22Rv1 (cell line): Measurements from ENCODE around the gene ADAMTS2.

Experiments used
- H3K27ac ChIP-seq: fragments of 450-650 bp; 2 replicates; pipeline ENCODE4 v1.5.1; 2017
- ZFX ChIP-seq: fragments of 450-650 bp; IDR thresholded peaks from 2 replicates; pipeline ENCODE4 v1.6.1; 2017; ENCODE audit warnings: antibody characterized with exemption, borderline replicate concordance
- TF ChIP-seq, protein P1 (sequence below): fragments of 450-650 bp; IDR thresholded peaks from 2 replicates; pipeline ENCODE4 v1.5.1; 2017; ENCODE audit warnings: mild to moderate bottlenecking

Gene ADAMTS2

GRCh38 chr5:179321206-179321987 lies 23.9 kb downstream of the ADAMTS2 start:
- no peak overlapping the region for H3K27ac ChIP-seq
- TF ChIP-seq, protein P1, sequence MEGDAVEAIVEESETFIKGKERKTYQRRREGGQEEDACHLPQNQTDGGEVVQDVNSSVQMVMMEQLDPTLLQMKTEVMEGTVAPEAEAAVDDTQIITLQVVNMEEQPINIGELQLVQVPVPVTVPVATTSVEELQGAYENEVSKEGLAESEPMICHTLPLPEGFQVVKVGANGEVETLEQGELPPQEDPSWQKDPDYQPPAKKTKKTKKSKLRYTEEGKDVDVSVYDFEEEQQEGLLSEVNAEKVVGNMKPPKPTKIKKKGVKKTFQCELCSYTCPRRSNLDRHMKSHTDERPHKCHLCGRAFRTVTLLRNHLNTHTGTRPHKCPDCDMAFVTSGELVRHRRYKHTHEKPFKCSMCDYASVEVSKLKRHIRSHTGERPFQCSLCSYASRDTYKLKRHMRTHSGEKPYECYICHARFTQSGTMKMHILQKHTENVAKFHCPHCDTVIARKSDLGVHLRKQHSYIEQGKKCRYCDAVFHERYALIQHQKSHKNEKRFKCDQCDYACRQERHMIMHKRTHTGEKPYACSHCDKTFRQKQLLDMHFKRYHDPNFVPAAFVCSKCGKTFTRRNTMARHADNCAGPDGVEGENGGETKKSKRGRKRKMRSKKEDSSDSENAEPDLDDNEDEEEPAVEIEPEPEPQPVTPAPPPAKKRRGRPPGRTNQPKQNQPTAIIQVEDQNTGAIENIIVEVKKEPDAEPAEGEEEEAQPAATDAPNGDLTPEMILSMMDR: no peak
- TF ChIP-seq ZFX: no peak

GRCh38 chr5:179319741-179320281 lies 25.4 kb downstream of the ADAMTS2 start:
- TF ChIP-seq, protein P1: no peak
- no peak for TF ChIP-seq ZFX
- H3K27ac ChIP-seq: no peak overlapping the region

DNA sequence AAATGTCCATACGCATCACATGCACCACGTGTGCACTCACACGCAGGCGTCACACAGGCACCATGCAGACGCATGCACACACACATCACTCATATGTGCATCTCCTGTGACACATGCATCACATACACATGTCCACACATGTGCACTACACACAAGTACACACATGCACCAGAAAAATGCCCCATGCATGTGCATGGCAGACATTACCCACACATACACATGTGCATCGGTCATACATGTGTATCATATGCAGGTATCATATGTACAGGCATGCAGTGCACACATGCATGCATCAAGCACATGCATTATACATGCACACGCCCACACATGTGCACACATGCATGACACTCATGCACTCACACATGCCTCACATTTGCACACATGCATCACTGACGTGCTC lies 26.1 kb downstream of the ADAMTS2 start:
- no peak for TF ChIP-seq ZFX
- TF ChIP-seq, protein P1: no peak
- no peak overlapping the region for H3K27ac ChIP-seq

DNA sequence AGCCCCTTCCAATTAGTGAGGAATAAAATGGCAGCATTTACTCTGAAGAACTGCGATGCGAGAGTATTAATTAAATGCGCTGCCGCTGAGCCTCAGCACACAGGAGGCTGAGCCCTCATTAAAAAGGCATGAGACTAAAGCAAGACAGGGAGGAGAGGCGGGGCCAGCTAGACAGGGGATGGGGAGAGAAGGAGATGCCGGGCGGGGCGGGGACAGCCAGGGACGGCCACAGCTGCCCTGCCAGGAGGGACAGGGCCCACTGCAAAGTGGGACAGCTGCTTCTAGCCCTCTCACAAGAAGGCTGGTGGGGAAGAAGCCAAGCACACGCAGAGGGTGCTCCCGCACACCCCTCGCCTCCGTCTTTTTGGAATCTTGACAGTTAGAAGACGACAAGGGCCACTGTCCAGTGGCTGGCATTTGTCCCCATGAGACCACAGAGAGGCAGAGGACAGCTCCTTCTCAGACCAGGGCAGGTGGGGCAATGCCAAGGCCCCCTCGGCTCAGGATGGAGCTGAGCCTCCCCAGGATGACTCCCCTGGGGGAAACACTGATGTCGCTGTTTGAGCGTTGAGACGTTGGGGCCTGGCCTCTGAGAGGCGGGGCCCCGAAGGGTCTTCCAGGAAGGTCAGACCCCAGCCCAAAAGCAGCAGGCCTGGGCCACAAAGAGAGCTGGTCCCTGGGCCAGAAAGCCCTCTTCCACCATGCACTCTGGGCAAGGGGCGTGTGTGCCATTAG lies 26.9 kb downstream of the ADAMTS2 start:
- no peak for TF ChIP-seq ZFX
- H3K27ac ChIP-seq: no peak overlapping the region

DNA sequence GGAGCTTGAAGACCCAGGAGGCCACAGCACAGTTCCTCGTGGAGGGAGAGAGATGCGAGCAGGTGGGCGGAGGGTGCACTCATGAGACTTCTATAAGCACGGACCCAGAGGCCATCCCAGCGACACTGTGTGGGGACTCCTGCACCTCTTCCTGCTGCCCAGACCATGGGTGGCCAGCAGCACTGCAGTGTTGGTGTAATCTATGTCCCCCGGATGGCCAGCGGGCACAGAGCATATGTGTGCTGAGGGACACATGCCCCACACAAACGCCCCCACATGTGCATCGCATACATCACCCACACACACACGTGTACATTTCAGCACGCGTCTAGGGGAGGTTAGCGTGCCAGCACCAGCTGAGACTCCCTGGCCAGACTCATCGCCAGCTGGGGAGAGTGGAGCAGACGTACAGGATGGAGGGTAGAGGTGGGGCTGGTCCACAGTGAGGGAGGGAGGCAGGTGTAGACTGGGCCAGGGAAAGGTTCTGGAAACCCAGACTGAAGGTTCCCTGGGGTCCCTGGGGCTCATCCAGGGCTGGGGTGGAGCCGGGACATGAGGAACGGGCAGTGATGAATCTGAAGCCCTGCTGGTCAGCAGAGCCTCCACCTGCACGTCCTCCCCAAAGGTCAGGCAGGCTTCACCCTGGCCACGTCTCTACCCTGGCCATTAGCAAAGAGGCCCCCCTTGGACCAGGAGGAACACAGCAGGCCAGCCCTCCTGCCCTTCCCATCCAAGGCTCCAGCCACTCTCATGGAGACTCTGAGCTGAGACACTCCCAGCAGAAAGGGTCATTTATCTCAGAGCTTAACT lies 27.6 kb downstream of the ADAMTS2 start:
- TF ChIP-seq ZFX: no peak
- TF ChIP-seq, protein P1: no peak

DNA sequence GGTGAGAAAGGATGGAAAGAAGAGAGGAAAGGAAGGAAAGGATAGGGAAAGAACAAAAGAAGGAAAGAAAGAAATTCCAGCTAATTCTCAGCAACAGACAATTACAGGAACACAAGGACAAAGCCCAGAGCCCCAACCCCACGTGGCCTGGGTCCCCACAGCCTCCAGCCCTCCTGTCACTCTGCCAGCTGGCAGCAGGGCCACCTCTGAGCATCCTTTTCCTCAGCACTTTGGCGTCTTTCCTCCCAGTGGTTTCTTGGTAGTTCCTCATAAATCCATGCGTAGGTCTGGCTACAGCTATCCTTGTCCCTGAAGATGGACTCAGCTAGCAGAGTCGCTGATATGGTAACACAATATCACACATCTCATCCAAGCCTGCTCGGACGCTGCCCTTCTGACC lies 28.3 kb downstream of the ADAMTS2 start:
- TF ChIP-seq ZFX: no peak
- TF ChIP-seq, protein P1: no peak
- no peak overlapping the region for H3K27ac ChIP-seq

More for the DNA sequence above, 27.6 kb downstream of the ADAMTS2 start:
- no peak overlapping the region for H3K27ac ChIP-seq

- no peak overlapping the region for H3K27ac ChIP-seq
- TF ChIP-seq ZFX: no peak
- TF ChIP-seq, protein P1: no peak
Observed at GRCh38 chr5:179316111-179316551, 29.1 kb downstream of the ADAMTS2 start.
